GM12801 (cell line): ENCODE measurements around the gene ARPC5.

Source experiments
- CTCF ChIP-seq: IDR thresholded peaks from one replicate; pipeline ENCODE4 v1.5.1; 2011; ENCODE audit warnings: control low read depth; ENCODE audit not compliant: insufficient read length; ENCODE audit errors: extremely low read depth

Gene ARPC5

GRCh38 chr1:183633676-183634343, 1.8 kb downstream of the ARPC5 start:
- no peak for TF ChIP-seq CTCF

GRCh38 chr1:183632964-183633363, 2.6 kb downstream of the ARPC5 start:
- no peak for TF ChIP-seq CTCF

GRCh38 chr1:183632114-183632513, 3.5 kb downstream of the ARPC5 start:
- TF ChIP-seq CTCF = no peak

GRCh38 chr1:183630748-183631147, 4.8 kb downstream of the ARPC5 start:
- TF ChIP-seq CTCF = no peak

DNA sequence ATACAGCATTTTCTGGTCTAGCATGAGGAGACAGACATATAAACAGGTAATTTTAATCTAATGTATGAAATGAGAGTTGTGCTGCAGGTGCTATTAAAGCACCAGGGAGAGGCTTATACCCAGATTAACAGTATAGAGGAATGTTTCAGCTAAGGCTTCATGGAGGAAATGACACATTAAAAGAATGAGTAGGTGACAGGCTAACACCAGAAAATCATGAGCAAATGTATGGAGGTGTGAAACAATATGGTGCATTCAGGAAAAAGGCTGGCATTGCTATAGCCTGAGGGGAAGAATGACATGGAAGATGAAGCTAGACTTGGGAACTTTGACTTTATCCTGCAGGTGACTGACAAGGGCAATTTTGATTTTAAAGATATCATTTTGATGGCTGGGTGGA, 7.0 kb downstream of the ARPC5 start:
- TF ChIP-seq CTCF = no peak

DNA sequence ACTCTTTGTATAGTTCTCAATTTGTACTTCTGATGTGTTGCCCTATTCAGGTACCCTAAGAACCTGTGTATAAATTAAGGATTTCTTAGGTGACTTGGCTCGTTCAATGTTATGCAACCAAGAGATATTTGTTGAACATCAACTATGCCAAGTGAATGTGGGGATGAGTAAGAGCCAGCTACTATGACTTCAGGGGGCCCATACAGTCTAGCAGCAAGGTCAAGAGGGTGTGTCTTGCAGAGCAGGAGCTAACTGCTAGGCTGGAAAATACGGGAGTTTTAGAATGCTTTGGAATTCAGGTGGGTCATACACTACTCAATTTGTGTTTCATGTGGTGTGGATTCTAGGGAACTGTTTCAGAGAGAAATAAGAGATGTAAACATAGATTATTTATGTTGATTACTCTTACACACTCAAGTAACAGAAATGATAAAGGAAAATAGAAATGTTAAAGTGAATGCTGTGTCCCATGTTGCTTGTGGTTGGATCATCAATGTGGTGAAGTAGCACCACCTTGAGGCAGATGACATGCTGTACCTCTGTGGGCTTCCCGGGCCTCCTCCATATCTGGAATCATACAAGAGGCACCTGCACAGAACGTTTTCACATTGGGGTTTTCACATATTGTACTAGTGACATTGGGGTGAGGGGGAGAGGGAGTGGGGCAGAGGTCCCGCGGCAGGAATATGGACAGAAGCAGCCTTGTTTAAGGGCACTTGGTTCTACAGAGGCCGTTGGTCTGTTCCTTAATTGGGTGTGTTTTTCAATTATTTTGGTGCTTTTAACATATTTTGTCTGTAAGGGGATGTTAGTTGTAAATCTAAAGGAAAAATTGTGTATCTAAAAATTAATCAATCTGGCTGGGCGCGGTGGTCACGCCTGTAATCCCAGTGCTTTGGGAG, 12.4 kb downstream of the ARPC5 start:
- no peak for TF ChIP-seq CTCF

DNA sequence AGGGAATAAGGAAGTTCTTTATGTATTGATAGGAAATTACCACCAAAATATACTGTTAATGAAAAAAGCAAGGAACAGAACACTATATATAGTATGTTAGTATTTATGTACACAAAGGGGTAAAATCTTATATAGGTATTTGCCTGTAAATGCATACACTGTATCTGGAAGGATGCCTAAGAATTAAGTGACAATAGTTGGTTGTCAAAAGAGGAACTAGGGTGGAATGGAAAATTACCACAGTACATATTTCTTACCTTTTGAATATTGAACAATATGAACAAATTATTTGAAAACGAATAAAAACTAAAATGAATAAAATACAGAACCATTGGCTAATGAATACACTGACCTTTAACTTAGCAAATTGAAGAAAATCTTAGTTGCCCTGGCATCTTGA, 13.6 kb downstream of the ARPC5 start:
- no peak for TF ChIP-seq CTCF
